MV-4-11 (cell line): ENCODE measurements around the gene SLC29A3.

Source experiments
- DNase-seq: peaks from one replicate; lab custom pipeline; 2025; lab: John Stamatoyannopoulos, UW

Gene SLC29A3

GRCh38 chr10:71321386-71321785 is 2.3 kb downstream of the SLC29A3 start:
- DNase-seq = no peak

GRCh38 chr10:71323407-71323806 is 4.3 kb downstream of the SLC29A3 start:
- peak; percentile 59 for DNase-seq

GRCh38 chr10:71324743-71325142 is 5.7 kb downstream of the SLC29A3 start:
- no peak for DNase-seq

GRCh38 chr10:71325267-71325666 is 6.2 kb downstream of the SLC29A3 start:
- DNase-seq = no peak

- DNase-seq = no peak
These were observed 7.4 kb downstream of the SLC29A3 start for GRCh38 chr10:71326464-71326881.

GRCh38 chr10:71330789-71331404 is 11.8 kb downstream of the SLC29A3 start:
- DNase-seq = no peak

- DNase-seq = no peak
These were observed 12.7 kb downstream of the SLC29A3 start for GRCh38 chr10:71331736-71332135.

GRCh38 chr10:71332466-71332865 is 13.4 kb downstream of the SLC29A3 start:
- DNase-seq = no peak

- DNase-seq = peak; percentile 65
These were observed 14.2 kb downstream of the SLC29A3 start for GRCh38 chr10:71333129-71333887.

- DNase-seq = no peak
These were observed 15.2 kb downstream of the SLC29A3 start for GRCh38 chr10:71334221-71334791.

GRCh38 chr10:71335173-71335708 is 16.2 kb downstream of the SLC29A3 start:
- DNase-seq = no peak

- no peak for DNase-seq
These were observed 17.6 kb downstream of the SLC29A3 start for GRCh38 chr10:71336632-71337031.

- no peak for DNase-seq
These were observed 18.2 kb downstream of the SLC29A3 start for GRCh38 chr10:71337219-71337701.

- no peak for DNase-seq
These were observed 19.9 kb downstream of the SLC29A3 start for GRCh38 chr10:71338728-71339495.

GRCh38 chr10:71339796-71340589 is 20.9 kb downstream of the SLC29A3 start:
- no peak for DNase-seq

GRCh38 chr10:71342573-71343391 is 23.7 kb downstream of the SLC29A3 start:
- no peak for DNase-seq

- DNase-seq = peak; percentile 97
These were observed 24.3 kb downstream of the SLC29A3 start for GRCh38 chr10:71343392-71343773.

GRCh38 chr10:71344154-71344925 is 25.3 kb downstream of the SLC29A3 start:
- DNase-seq = no peak

- peak; percentile 42 for DNase-seq
These were observed 26.0 kb downstream of the SLC29A3 start for GRCh38 chr10:71344993-71345480.
